IMR-90 (cell line): ENCODE data around the gene LRP5.

Experiments used
- BHLHE40 ChIP-seq: fragments of 150-350 bp; IDR thresholded peaks from 2 replicates; pipeline ENCODE4 v1.6.1; 2016; ENCODE audit warnings: mild to moderate bottlenecking, low read depth, low read length
- CEBPB ChIP-seq: IDR thresholded peaks from 2 replicates; pipeline ENCODE4 v1.6.1; 2012; ENCODE audit warnings: low read depth, low read length, improper control_type of control experiment
- MAFK ChIP-seq: IDR thresholded peaks from 2 replicates; pipeline ENCODE4 v1.6.1; 2012; ENCODE audit warnings: low read depth, low read length, improper control_type of control experiment
- POLR2A ChIP-seq: IDR thresholded peaks from 2 replicates; pipeline ENCODE4 v1.6.1; 2012; ENCODE audit warnings: mild to moderate bottlenecking, low read depth, low read length
- RAD21 ChIP-seq: IDR thresholded peaks from 2 replicates; pipeline ENCODE4 v1.6.1; 2012; ENCODE audit warnings: low read length, improper control_type of control experiment
- RCOR1 ChIP-seq: IDR thresholded peaks from 2 replicates; pipeline ENCODE4 v1.6.1; 2012; ENCODE audit warnings: mild to moderate bottlenecking, low read length, improper control_type of control experiment; ENCODE audit not compliant: insufficient replicate concordance
- SMC3 ChIP-seq: fragments of 150-350 bp; IDR thresholded peaks from 2 replicates; pipeline ENCODE4 v1.6.1; 2016; ENCODE audit warnings: low read depth, mild to moderate bottlenecking, antibody characterized with exemption, low read length, moderate library complexity
- TF ChIP-seq, protein P1 (sequence below): conservative IDR thresholded peaks from 2 replicates; pipeline ENCODE4 v1.5.1; 2012; ENCODE audit warnings: mild to moderate bottlenecking, low read depth, low read length, improper control_type of control experiment
- TF ChIP-seq, protein P2 (sequence below): fragments of 150-350 bp; IDR thresholded peaks from 2 replicates; pipeline ENCODE4 v1.6.1; 2017; ENCODE audit warnings: mild to moderate bottlenecking, antibody characterized with exemption, low read length, low read depth

DNA sequence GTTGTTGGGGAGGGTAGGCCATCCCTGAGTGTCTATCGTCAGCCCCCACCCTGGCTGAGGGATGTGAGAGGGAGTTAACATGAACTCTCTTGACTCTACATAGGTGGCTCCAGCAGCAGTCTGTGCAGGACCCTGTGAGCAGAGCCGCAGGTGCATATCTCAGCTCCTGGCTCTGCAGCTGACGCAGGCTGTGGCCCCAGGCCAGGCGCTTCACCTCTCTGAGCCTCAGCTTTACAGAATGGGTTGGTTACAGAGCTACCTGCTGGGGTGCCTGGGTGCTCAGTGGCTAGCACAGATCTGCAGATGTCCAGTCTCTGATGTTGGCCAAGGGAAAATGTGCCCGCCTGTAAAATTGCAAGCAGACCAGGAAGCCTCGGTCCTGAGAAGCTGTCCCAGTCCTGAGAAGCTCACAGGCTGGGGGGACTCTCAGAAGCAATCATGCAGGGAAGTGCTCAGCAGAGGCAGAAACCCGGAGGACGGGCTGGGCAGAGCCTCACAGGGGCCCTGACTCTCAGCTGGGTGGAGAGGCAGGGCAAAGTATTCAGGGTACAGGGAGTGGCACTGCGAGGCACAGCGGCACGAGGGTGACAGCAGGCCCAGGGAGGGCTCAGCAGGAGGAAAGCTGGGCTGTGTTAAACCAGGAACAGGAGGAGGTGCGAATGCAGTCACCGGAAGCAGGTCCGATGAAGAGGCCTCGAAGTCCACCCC, 15.9 kb upstream of the LRP5 start:
- TF ChIP-seq CEBPB (no peak), BHLHE40 (no peak), RCOR1 (no peak), MAFK (no peak), POLR2A (no peak), RAD21 (no peak), SMC3 (no peak)
- TF ChIP-seq, protein P1, sequence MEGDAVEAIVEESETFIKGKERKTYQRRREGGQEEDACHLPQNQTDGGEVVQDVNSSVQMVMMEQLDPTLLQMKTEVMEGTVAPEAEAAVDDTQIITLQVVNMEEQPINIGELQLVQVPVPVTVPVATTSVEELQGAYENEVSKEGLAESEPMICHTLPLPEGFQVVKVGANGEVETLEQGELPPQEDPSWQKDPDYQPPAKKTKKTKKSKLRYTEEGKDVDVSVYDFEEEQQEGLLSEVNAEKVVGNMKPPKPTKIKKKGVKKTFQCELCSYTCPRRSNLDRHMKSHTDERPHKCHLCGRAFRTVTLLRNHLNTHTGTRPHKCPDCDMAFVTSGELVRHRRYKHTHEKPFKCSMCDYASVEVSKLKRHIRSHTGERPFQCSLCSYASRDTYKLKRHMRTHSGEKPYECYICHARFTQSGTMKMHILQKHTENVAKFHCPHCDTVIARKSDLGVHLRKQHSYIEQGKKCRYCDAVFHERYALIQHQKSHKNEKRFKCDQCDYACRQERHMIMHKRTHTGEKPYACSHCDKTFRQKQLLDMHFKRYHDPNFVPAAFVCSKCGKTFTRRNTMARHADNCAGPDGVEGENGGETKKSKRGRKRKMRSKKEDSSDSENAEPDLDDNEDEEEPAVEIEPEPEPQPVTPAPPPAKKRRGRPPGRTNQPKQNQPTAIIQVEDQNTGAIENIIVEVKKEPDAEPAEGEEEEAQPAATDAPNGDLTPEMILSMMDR = no peak
- TF ChIP-seq, protein P2, sequence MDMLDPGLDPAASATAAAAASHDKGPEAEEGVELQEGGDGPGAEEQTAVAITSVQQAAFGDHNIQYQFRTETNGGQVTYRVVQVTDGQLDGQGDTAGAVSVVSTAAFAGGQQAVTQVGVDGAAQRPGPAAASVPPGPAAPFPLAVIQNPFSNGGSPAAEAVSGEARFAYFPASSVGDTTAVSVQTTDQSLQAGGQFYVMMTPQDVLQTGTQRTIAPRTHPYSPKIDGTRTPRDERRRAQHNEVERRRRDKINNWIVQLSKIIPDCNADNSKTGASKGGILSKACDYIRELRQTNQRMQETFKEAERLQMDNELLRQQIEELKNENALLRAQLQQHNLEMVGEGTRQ = no peak
